ENCODE results near the gene DNAI7. TPM values are rescaled to one million over a fixed set of nuclear protein-coding genes. Genes with fewer than 3 reads are reported as not detected.

Gene DNAI7
- total and polyA plus RNA-seq, 2 of the 8 experiments (the other 6 are each of a cell fraction or from before 2014, with no cell fraction given) = 0.12 to 0.28 TPM

GRCh38 chr12:25189656-25190055, 5.3 kb downstream of the DNAI7 start:
- POLR2A ChIA-PET (ENCODE audit: partially characterized antibody) = interaction anchor here (0.8 kb wide), 1 partner anchor 9 kb away, joined by 3 read pairs; no protein-coding TSS in a partner anchor
- H3K18ac ChIP-seq (ENCODE audit: extremely low read depth, low read length) = no peak overlapping the region
- H2BK20ac ChIP-seq (ENCODE audit: low read length) = no peak overlapping the region
- H3K9ac ChIP-seq (replicated peaks in 1 of 4; ENCODE audit: extremely low read depth in 1 of 4, low read depth in 3 of 4, low read length in 3 of 4) = no peak overlapping the region
- H2BK120ac ChIP-seq (replicated peaks; ENCODE audit: low read depth, low read length) = no peak overlapping the region
- no peak overlapping the region for H3K4ac ChIP-seq (replicated peaks; ENCODE audit: insufficient read length, low read depth, low read length)
- H4K8ac ChIP-seq (ENCODE audit: extremely low read depth, insufficient read depth, low read length) = no peak overlapping the region
- H2BK5ac ChIP-seq (ENCODE audit: low read depth, low read length) = no peak overlapping the region
- H2AK5ac ChIP-seq (ENCODE audit: low read depth, low read length) = no peak overlapping the region
- H3K4me3 ChIP-seq (ENCODE audit: extremely low read depth in 1 of 4, insufficient read depth in 2 of 4, low read depth in 3 of 4, low read length in 4 of 4) = no peak overlapping the region
- H2BK15ac ChIP-seq (ENCODE audit: low read length) = no peak overlapping the region
- no peak overlapping the region for H3K27ac ChIP-seq (ENCODE audit: low read depth, low read length)
- H3K4me1 ChIP-seq (replicated peaks in 1 of 4; ENCODE audit: control insufficient read depth in 3 of 4, insufficient read depth in 4 of 4, low read length in 3 of 4) = no peaks in the 10 kb centered on the region
- H3K9me3 ChIP-seq (ENCODE audit: insufficient read depth in 2 of 2, low read depth in 1 of 2, low read length in 1 of 2) = no peaks in the 10 kb centered on the region
- H3K23me2 ChIP-seq (ENCODE audit: low read depth, low read length) = no peaks in the 10 kb centered on the region
- H2AFZ ChIP-seq (ENCODE audit: low read length) = no peak overlapping the region
- H3K14ac ChIP-seq (ENCODE audit: insufficient read length) = no peak overlapping the region
- H3K4me2 ChIP-seq (ENCODE audit: insufficient read depth in 1 of 2, low read depth in 2 of 2, low read length in 2 of 2) = no peak overlapping the region
- no peaks in the 10 kb centered on the region for H3K79me2 ChIP-seq (ENCODE audit: control insufficient read depth in 1 of 2, insufficient read depth in 2 of 2, low read length in 2 of 2)
- CTCF ChIA-PET (ENCODE audit: partially characterized antibody) = no interaction called here
- no peaks in the 10 kb centered on the region for H4K20me1 ChIP-seq (replicated peaks in 1 of 2; ENCODE audit: control insufficient read depth in 1 of 2, insufficient read depth in 2 of 2, low read length in 2 of 2)
- H3K79me1 ChIP-seq (ENCODE audit: low read depth, low read length) = no peaks in the 10 kb centered on the region
- DNase-seq (ENCODE audit: low read depth in 1 of 2, low spot score in 2 of 2) (no peak), FAIRE-seq (no peak)
- no peaks in the 10 kb centered on the region for H3K36me3 ChIP-seq (ENCODE audit: control insufficient read depth in 2 of 4, insufficient read depth in 4 of 4, low read length in 3 of 4)
- no peak overlapping the region for H3K56ac ChIP-seq (replicated peaks; ENCODE audit: insufficient read length, low read depth, low read length)
- no peak overlapping the region for H2BK12ac ChIP-seq (ENCODE audit: low read depth, low read length)
- H4K5ac ChIP-seq (ENCODE audit: insufficient read length, low read depth, low read length) = no peak overlapping the region
- no peak overlapping the region for H3K23ac ChIP-seq (ENCODE audit: insufficient read length)
- H3K27me3 ChIP-seq (replicated peaks in 1 of 4; ENCODE audit: control insufficient read depth in 3 of 4, extremely low read depth in 1 of 4, insufficient read depth in 3 of 4, low read length in 3 of 4) = no peaks in the 10 kb centered on the region
- no peak overlapping the region for H4K91ac ChIP-seq (replicated peaks; ENCODE audit: insufficient read length, low read length)
- no peak for TF ChIP-seq CHD1 (IDR thresholded peaks at IDR 0.05; ENCODE audit: low read depth, low read length)
- no peak for TF ChIP-seq CTCF (IDR thresholded peaks at IDR 0.05; ENCODE audit: control extremely low read depth in 1 of 3, insufficient read depth in 1 of 3, low read depth in 1 of 3, low read length in 3 of 3)
- no peak for TF ChIP-seq CBX8 (IDR thresholded peaks at IDR 0.05; ENCODE audit: borderline replicate concordance, low read depth, low read length)
- TF ChIP-seq CEBPB (IDR thresholded peaks at IDR 0.05; ENCODE audit: low read depth, low read length) = no peak
- no peak for TF ChIP-seq NRF1 (IDR thresholded peaks at IDR 0.05; ENCODE audit: low read depth, low read length)
- TF ChIP-seq ASH2L (IDR thresholded peaks at IDR 0.05; ENCODE audit: low read length) = no peak
- no peak for TF ChIP-seq SRF (IDR thresholded peaks at IDR 0.05; ENCODE audit: low read depth, low read length)
- no peak for TF ChIP-seq RAD21 (IDR thresholded peaks at IDR 0.05 in 1 of 2, conservative IDR thresholded peaks at IDR 0.05 in 1 of 2; ENCODE audit: low read depth in 2 of 2, low read length in 2 of 2)
- no peak for TF ChIP-seq ZNF274 (IDR thresholded peaks at IDR 0.05; ENCODE audit: borderline replicate concordance, extremely low read depth, low read length)
- TF ChIP-seq SIN3A (conservative IDR thresholded peaks at IDR 0.05 in 1 of 2, IDR thresholded peaks at IDR 0.05 in 1 of 2; ENCODE audit: low read depth in 1 of 2, low read length in 2 of 2) = no peak
- no peak for TF ChIP-seq BRCA1 (IDR thresholded peaks at IDR 0.05; ENCODE audit: low read depth, low read length)
- TF ChIP-seq FOSL1 (IDR thresholded peaks at IDR 0.05; ENCODE audit: insufficient read depth, low read depth, low read length) = no peak
- no peak for TF ChIP-seq GABPA (IDR thresholded peaks at IDR 0.05; ENCODE audit: borderline replicate concordance, insufficient read depth, low read length)
